SK-N-SH treated with all-trans-retinoic acid at 6 μM for 48 hours (cell line): ENCODE data around the gene DNAJC3.
"Not testable (repeated sequence)": the region's sequence is repeated elsewhere in the genome, so short reads cannot be mapped to it uniquely, and the experiment has no call there.

Experiments used
- ATAC-seq: fragments of 200-7000 bp; cut with Tn5 transposase; 3 replicates; pipeline ENCODE4 v1.9.1; 2020; ENCODE audit warnings: mild to moderate bottlenecking, moderate library complexity
- ARNTL ChIP-seq: fragments of 450-650 bp; formaldehyde crosslinking; IDR thresholded peaks from 2 replicates; pipeline ENCODE4 v1.5.0; 2020; ENCODE audit warnings: low read depth, mild to moderate bottlenecking, moderate library complexity, borderline replicate concordance
- BACH2 ChIP-seq: fragments of 250-450 bp; sonication (Bioruptor Pico); IDR thresholded peaks from 2 replicates; pipeline ENCODE4 v1.9.0; 2021; ENCODE audit warnings: mild to moderate bottlenecking, borderline replicate concordance
- CSDC2 ChIP-seq: fragments of 250-450 bp; sonication (Bioruptor Pico); IDR thresholded peaks from 2 replicates; pipeline ENCODE4 v1.5.0; 2020; ENCODE audit warnings: mild to moderate bottlenecking, moderate library complexity
- ESRRG ChIP-seq: fragments of 250-450 bp; sonication (Bioruptor Pico); IDR thresholded peaks from 2 replicates; pipeline ENCODE4 v1.6.1; 2021; ENCODE audit warnings: mild to moderate bottlenecking
- GLIS3 ChIP-seq: fragments of 250-450 bp; sonication (Bioruptor Pico); IDR thresholded peaks from 2 replicates; pipeline ENCODE4 v1.5.0; 2020; ENCODE audit warnings: mild to moderate bottlenecking, moderate library complexity
- ISL1 ChIP-seq: fragments of 250-450 bp; sonication (Bioruptor Pico); IDR thresholded peaks from 2 replicates; pipeline ENCODE4 v2.1.2; 2022; ENCODE audit warnings: mild to moderate bottlenecking, moderate library complexity
- OSR1 ChIP-seq: fragments of 250-450 bp; sonication (Bioruptor Pico); IDR thresholded peaks from 2 replicates; pipeline ENCODE4 v1.8.0; 2022; ENCODE audit warnings: moderate library complexity, mild to moderate bottlenecking, inconsistent platforms
- RARB ChIP-seq: fragments of 250-450 bp; sonication (Bioruptor Pico); IDR thresholded peaks from 2 replicates; pipeline ENCODE4 v1.8.0; 2021; ENCODE audit warnings: mild to moderate bottlenecking, moderate library complexity
- SNAI2 ChIP-seq: fragments of 250-450 bp; sonication (Bioruptor Pico); IDR thresholded peaks from 2 replicates; pipeline ENCODE4 v1.5.0; 2020; ENCODE audit warnings: mild to moderate bottlenecking, moderate library complexity
- TCF4 ChIP-seq: fragments of 250-450 bp; sonication (Bioruptor Pico); IDR thresholded peaks from 2 replicates; pipeline ENCODE4 v1.8.0; 2021; ENCODE audit warnings: mild to moderate bottlenecking, moderate library complexity, borderline replicate concordance
- TOX ChIP-seq: fragments of 250-450 bp; sonication (Bioruptor Pico); IDR thresholded peaks from 2 replicates; pipeline ENCODE4 v1.8.0; 2021; ENCODE audit warnings: mild to moderate bottlenecking, moderate library complexity, borderline replicate concordance
- ZC3H10 ChIP-seq: fragments of 250-450 bp; sonication (Bioruptor Pico); IDR thresholded peaks from 2 replicates; pipeline ENCODE4 v1.5.1; 2021; ENCODE audit warnings: mild to moderate bottlenecking, moderate library complexity
- ZNF565 ChIP-seq: fragments of 450-650 bp; formaldehyde crosslinking; conservative IDR thresholded peaks from 2 replicates; pipeline ENCODE4 v1.5.0; 2020; ENCODE audit warnings: low read depth, mild to moderate bottlenecking, moderate library complexity
- ZNF70 ChIP-seq: fragments of 450-650 bp; formaldehyde crosslinking; IDR thresholded peaks from 2 replicates; pipeline ENCODE4 v1.5.0; 2020; ENCODE audit warnings: mild to moderate bottlenecking, moderate library complexity
- ZNF8 ChIP-seq: fragments of 450-650 bp; formaldehyde crosslinking; IDR thresholded peaks from 2 replicates; pipeline ENCODE4 v1.5.0; 2020; ENCODE audit warnings: mild to moderate bottlenecking, moderate library complexity
- TF ChIP-seq, protein P1 (sequence below): fragments of 250-450 bp; sonication (Bioruptor Pico); IDR thresholded peaks from 2 replicates; pipeline ENCODE4 v1.8.0; 2021; ENCODE audit warnings: low read depth, mild to moderate bottlenecking, moderate library complexity, borderline replicate concordance
- TF ChIP-seq, protein P2 (sequence below): fragments of 250-450 bp; sonication (Bioruptor Pico); IDR thresholded peaks from 2 replicates; pipeline ENCODE4 v1.5.1; 2020; ENCODE audit warnings: low read depth, mild to moderate bottlenecking, moderate library complexity
- TF ChIP-seq, protein P3 (sequence below): fragments of 250-450 bp; sonication (Bioruptor Pico); IDR thresholded peaks from 2 replicates; pipeline ENCODE4 v1.5.1; 2021; ENCODE audit warnings: mild to moderate bottlenecking, moderate library complexity
- TF ChIP-seq, protein P4 (sequence below): fragments of 250-450 bp; sonication (Bioruptor Pico); IDR thresholded peaks from 2 replicates; pipeline ENCODE4 v1.8.0; 2020; ENCODE audit warnings: mild to moderate bottlenecking, moderate library complexity, borderline replicate concordance

Gene DNAJC3

DNA sequence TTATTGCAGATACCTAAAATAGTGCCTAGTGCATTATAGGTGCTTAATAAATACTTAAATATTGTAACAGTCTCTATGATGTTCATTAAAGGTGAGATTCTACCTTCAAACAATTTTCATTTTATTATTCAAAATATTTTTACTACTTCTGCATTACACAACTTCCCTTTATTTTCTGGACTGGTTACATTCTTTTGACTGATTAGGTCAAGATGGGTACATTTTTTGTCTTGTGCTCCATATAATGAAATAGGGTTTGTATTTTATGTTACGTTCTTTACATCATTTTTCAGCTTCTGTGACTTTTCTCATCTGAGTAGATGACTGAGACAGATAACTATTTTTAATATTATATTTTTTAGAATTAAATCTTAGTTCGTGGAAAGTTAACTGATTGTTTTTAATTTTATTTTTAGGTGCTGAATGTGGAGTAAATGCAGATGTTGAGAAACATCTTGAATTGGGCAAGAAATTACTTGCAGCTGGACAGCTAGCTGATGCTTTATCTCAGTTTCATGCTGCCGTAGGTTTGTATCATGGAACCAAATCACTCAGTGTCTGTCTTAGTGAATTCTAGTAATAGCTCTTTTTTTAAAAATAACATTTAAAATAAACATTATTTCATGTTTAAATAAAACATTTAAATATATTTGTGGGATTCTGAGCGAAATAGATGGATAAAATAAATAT is 32.0 kb downstream of the DNAJC3 start (continued):
- TF ChIP-seq, protein P1, sequence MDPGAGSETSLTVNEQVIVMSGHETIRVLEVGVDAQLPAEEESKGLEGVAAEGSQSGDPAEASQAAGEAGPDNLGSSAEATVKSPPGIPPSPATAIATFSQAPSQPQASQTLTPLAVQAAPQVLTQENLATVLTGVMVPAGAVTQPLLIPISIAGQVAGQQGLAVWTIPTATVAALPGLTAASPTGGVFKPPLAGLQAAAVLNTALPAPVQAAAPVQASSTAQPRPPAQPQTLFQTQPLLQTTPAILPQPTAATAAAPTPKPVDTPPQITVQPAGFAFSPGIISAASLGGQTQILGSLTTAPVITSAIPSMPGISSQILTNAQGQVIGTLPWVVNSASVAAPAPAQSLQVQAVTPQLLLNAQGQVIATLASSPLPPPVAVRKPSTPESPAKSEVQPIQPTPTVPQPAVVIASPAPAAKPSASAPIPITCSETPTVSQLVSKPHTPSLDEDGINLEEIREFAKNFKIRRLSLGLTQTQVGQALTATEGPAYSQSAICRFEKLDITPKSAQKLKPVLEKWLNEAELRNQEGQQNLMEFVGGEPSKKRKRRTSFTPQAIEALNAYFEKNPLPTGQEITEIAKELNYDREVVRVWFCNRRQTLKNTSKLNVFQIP (CRISPR knock-in tag): no peak
- no peak for TF ChIP-seq OSR1 (CRISPR knock-in tag)
- TF ChIP-seq ESRRG (CRISPR knock-in tag): no peak
- TF ChIP-seq RARB (CRISPR knock-in tag): no peak
- TF ChIP-seq, protein P2, sequence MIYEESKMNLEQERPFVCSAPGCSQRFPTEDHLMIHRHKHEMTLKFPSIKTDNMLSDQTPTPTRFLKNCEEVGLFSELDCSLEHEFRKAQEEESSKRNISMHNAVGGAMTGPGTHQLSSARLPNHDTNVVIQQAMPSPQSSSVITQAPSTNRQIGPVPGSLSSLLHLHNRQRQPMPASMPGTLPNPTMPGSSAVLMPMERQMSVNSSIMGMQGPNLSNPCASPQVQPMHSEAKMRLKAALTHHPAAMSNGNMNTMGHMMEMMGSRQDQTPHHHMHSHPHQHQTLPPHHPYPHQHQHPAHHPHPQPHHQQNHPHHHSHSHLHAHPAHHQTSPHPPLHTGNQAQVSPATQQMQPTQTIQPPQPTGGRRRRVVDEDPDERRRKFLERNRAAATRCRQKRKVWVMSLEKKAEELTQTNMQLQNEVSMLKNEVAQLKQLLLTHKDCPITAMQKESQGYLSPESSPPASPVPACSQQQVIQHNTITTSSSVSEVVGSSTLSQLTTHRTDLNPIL (CRISPR knock-in tag): no peak
- TF ChIP-seq, protein P3, sequence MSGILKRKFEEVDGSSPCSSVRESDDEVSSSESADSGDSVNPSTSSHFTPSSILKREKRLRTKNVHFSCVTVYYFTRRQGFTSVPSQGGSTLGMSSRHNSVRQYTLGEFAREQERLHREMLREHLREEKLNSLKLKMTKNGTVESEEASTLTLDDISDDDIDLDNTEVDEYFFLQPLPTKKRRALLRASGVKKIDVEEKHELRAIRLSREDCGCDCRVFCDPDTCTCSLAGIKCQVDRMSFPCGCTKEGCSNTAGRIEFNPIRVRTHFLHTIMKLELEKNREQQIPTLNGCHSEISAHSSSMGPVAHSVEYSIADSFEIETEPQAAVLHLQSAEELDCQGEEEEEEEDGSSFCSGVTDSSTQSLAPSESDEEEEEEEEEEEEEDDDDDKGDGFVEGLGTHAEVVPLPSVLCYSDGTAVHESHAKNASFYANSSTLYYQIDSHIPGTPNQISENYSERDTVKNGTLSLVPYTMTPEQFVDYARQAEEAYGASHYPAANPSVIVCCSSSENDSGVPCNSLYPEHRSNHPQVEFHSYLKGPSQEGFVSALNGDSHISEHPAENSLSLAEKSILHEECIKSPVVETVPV (CRISPR knock-in tag): no peak
- TF ChIP-seq ZC3H10 (CRISPR knock-in tag): no peak

DNA sequence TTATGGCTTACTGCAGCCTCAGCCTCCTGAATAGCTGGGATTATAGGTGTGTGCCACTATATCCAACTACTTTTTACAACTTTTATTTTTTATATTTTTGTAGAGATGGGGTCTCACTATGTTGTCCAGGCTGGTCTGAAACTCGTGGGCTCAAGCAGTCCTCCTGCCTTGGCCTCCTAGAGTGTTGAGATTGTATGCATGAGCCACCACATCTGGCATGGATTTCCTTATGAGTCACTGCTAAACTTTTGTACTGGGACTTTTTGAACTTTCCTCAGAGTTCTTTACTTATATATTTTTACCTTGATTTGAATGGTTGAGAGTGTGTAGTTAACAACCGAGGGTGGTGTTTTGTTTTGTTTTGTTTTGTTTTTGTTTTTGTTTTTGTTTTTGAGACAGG is 33.4 kb downstream of the DNAJC3 start:
- ATAC-seq: no peak
- no peak for TF ChIP-seq ZC3H10 (CRISPR knock-in tag)
- TF ChIP-seq, protein P3 (CRISPR knock-in tag): no peak
- no peak for TF ChIP-seq RARB (CRISPR knock-in tag)
- no peak for TF ChIP-seq SNAI2 (CRISPR knock-in tag)
- no peak for TF ChIP-seq ARNTL (CRISPR knock-in tag)
- TF ChIP-seq, protein P4, sequence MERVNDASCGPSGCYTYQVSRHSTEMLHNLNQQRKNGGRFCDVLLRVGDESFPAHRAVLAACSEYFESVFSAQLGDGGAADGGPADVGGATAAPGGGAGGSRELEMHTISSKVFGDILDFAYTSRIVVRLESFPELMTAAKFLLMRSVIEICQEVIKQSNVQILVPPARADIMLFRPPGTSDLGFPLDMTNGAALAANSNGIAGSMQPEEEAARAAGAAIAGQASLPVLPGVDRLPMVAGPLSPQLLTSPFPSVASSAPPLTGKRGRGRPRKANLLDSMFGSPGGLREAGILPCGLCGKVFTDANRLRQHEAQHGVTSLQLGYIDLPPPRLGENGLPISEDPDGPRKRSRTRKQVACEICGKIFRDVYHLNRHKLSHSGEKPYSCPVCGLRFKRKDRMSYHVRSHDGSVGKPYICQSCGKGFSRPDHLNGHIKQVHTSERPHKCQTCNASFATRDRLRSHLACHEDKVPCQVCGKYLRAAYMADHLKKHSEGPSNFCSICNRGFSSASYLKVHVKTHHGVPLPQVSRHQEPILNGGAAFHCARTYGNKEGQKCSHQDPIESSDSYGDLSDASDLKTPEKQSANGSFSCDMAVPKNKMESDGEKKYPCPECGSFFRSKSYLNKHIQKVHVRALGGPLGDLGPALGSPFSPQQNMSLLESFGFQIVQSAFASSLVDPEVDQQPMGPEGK (CRISPR knock-in tag): no peak
- TF ChIP-seq TOX (CRISPR knock-in tag): no peak
- no peak for TF ChIP-seq ISL1
- no peak for TF ChIP-seq TCF4 (CRISPR knock-in tag)
- no peak for TF ChIP-seq ESRRG (CRISPR knock-in tag)
- TF ChIP-seq OSR1 (CRISPR knock-in tag): no peak
- no peak for TF ChIP-seq GLIS3

DNA sequence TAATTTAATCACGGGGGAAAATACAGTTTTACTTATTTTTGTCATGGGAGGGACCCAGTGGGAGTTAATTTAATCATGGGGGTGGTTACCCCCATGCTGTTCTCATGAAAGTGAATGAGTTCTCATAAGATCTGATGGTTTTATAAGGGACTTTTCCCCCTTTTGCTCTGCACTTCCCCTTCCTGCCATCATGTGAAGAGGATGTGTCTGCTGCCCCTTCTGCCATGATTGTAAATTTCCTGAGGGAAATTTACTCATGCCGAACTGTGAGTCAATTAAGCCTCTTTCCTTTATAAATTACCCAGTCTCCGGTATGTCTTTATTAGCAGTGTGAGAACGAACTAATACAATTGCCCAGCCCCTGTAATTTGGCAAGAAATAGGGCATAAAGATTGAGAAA is 35.9 kb downstream of the DNAJC3 start:
- not testable (repeated sequence) for ATAC-seq

DNA sequence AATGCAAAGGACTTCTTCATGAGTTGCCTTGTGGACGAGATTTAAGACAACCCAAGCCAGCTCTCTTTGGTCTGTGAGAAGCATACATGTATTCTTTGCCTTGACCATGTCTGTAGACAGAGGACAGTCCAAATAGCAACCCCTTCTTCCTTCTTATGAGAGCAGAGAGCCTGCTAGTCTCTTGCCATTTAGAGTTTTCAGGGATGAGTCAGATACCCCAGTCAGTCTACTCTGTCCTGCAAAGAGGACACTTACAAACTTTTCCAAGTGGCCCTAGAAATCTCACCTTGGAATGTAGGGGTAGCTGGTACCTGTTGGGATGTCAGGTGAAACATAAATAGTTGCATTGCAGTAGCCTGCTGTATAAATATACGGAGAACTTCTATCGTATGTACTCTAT is 36.7 kb downstream of the DNAJC3 start:
- no peak for TF ChIP-seq TOX (CRISPR knock-in tag)
- no peak for TF ChIP-seq ZNF565 (CRISPR knock-in tag)
- TF ChIP-seq BACH2 (CRISPR knock-in tag): no peak
- TF ChIP-seq RARB (CRISPR knock-in tag): no peak
- TF ChIP-seq TCF4 (CRISPR knock-in tag): no peak
- ATAC-seq: no peak

DNA sequence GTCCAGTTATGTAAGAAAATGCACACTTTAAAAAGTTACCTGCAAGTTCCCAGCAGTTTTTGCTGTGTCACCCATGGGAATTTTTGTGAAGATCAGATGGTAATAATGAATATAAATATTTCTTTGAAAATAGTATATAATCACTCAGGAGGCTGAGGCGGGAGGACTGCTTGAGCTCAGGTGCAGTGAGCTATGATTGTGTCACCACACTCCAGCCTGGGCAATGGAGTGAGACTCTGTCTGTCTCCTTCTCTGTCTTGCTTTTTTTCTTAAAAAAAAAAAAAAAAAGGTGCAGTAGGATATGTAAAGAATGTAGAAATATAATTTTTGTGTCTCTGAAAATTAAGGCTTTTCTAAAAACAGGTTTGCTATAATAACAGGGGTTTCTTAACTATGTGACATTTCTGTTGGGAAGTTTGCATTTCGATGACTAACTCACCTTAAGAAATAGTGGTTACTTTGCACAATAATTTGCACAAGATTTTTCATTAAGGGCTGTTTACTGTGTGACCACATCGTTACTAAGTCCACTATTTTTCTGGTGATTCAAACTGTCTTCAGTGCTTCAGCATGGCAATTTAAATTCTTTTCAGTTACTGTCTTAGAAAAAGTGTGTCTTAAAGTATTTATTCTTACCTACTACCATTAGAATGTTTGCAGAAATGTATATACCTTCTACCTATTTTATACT is 37.3 kb downstream of the DNAJC3 start:
- TF ChIP-seq, protein P2 (CRISPR knock-in tag): no peak
- no peak for TF ChIP-seq ZNF70 (CRISPR knock-in tag)
- no peak for TF ChIP-seq SNAI2 (CRISPR knock-in tag)
- no peak for TF ChIP-seq RARB (CRISPR knock-in tag)
- TF ChIP-seq ZNF8 (CRISPR knock-in tag): no peak
- no peak for TF ChIP-seq ZNF565 (CRISPR knock-in tag)
- no peak for TF ChIP-seq ESRRG (CRISPR knock-in tag)
- no peak for TF ChIP-seq ZC3H10 (CRISPR knock-in tag)
- no peak for TF ChIP-seq GLIS3
- no peak for TF ChIP-seq TOX (CRISPR knock-in tag)
- TF ChIP-seq CSDC2 (CRISPR knock-in tag): no peak
- TF ChIP-seq BACH2 (CRISPR knock-in tag): no peak
- TF ChIP-seq OSR1 (CRISPR knock-in tag): no peak
- TF ChIP-seq, protein P3 (CRISPR knock-in tag): no peak
- TF ChIP-seq ISL1: no peak

More for the DNA sequence above, 37.3 kb downstream of the DNAJC3 start:
- no peak for ATAC-seq
